CD14-positive monocyte (primary cell): ENCODE data around the gene C4B. TPM values are rescaled to one million over a fixed set of nuclear protein-coding genes. Genes with fewer than 3 reads are reported as not detected.

Experiments used
- DNase-seq, 3 donors: peaks; one replicate each; pipeline ENCODE4 v3.0.0-alpha.2; 2011 to 2022
- H2AFZ ChIP-seq: 2 replicates; pipeline ENCODE4 v1.6.0; 2012; ENCODE audit warnings: mild to moderate bottlenecking, low read depth, low read length, inconsistent platforms; ENCODE audit not compliant: insufficient read depth, poor library complexity, severe bottlenecking
- H3K27ac ChIP-seq, 2 donors: 1 replicate in 1 of 2; 2 replicates in 1 of 2; pipeline ENCODE4 v1.5.1; 2012 to 2013; ENCODE audit warnings: low read length in 2 of 2, control low read depth in 1 of 2, inconsistent platforms in 1 of 2, low read depth in 1 of 2, mild to moderate bottlenecking in 1 of 2
- H3K27me3 ChIP-seq, 2 donors: one replicate each; pipeline versions ENCODE4 v1.6.0 to v1.6.1; 2011 to 2013; ENCODE audit warnings: low read length in 2 of 2; ENCODE audit not compliant: control insufficient read depth in 2 of 2, insufficient read depth in 2 of 2
- H3K36me3 ChIP-seq, 2 donors: replicated peaks in 1 of 2; 1 replicate in 1 of 2; 2 replicates in 1 of 2; pipeline versions ENCODE4 v1.5.1 to v1.6.1; 2012 to 2013; ENCODE audit warnings: low read length in 2 of 2, control low read depth in 1 of 2, inconsistent platforms in 1 of 2, mild to moderate bottlenecking in 1 of 2; ENCODE audit not compliant: insufficient read depth in 2 of 2, control insufficient read depth in 1 of 2
- H3K4me1 ChIP-seq, 2 donors: 1 replicate in 1 of 2; 2 replicates in 1 of 2; pipeline versions ENCODE4 v1.5.1 to v1.6.1; 2012 to 2013; ENCODE audit warnings: low read length in 2 of 2, control low read depth in 1 of 2, inconsistent platforms in 1 of 2, mild to moderate bottlenecking in 1 of 2, moderate library complexity in 1 of 2; ENCODE audit not compliant: insufficient read depth in 2 of 2, control insufficient read depth in 1 of 2
- H3K4me2 ChIP-seq: replicated peaks from 2 replicates; pipeline ENCODE3; 2012; ENCODE audit warnings: low read length, moderate library complexity, mild to moderate bottlenecking; ENCODE audit not compliant: poor library complexity, severe bottlenecking; ENCODE audit errors: extremely low read depth
- H3K4me3 ChIP-seq, 3 experiments: fragments of 200-600 bp in 1 of 3; sonication (generic) in 1 of 3; replicated peaks in 1 of 3; 1 replicate in 2 of 3; 2 replicates in 1 of 3; pipeline ENCODE4 v1.5.1; 2011 to 2013; ENCODE audit warnings: low read length in 3 of 3, mild to moderate bottlenecking in 3 of 3, control low read depth in 2 of 3, low read depth in 2 of 3, inconsistent platforms in 1 of 3, moderate library complexity in 1 of 3
- H3K79me2 ChIP-seq: 2 replicates; pipeline ENCODE4 v1.6.0; 2012; ENCODE audit warnings: mild to moderate bottlenecking, control low read depth, inconsistent platforms, low read length, moderate library complexity; ENCODE audit not compliant: insufficient read depth
- H3K9ac ChIP-seq: 2 replicates; pipeline ENCODE4 v1.6.0; 2017; ENCODE audit warnings: low read length, mild to moderate bottlenecking; ENCODE audit not compliant: insufficient read depth, poor library complexity, severe bottlenecking
- H3K9me3 ChIP-seq, 2 donors: replicated peaks in 1 of 2; 1 replicate in 1 of 2; 2 replicates in 1 of 2; pipeline versions ENCODE4 v1.5.1 to v1.6.1; 2012 to 2013; ENCODE audit warnings: low read length in 2 of 2, control low read depth in 1 of 2; ENCODE audit not compliant: control insufficient read depth in 1 of 2, insufficient read depth in 1 of 2
- H4K20me1 ChIP-seq: 2 replicates; pipeline ENCODE4 v1.6.0; 2012; ENCODE audit warnings: mild to moderate bottlenecking, low read length, control low read depth, moderate library complexity; ENCODE audit not compliant: insufficient read depth
- H3K27ac Mint-ChIP-seq, 7 donors: one replicate each; pipeline ENCODE4 v1.8.0; 2020; ENCODE audit warnings: mild to moderate bottlenecking in 7 of 7, mixed read lengths in 7 of 7, moderate library complexity in 6 of 7, inconsistent platforms in 2 of 7
- H3K27me3 Mint-ChIP-seq, 3 donors: one replicate each; pipeline ENCODE4 v1.8.0; 2021 to 2022; ENCODE audit warnings: low read depth in 3 of 3, mild to moderate bottlenecking in 3 of 3, mixed read lengths in 3 of 3, moderate library complexity in 3 of 3, inconsistent platforms in 1 of 3
- H3K36me3 Mint-ChIP-seq, 2 donors: one replicate each; pipeline ENCODE4 v1.8.0; 2020; ENCODE audit warnings: mixed read lengths in 2 of 2, inconsistent platforms in 1 of 2, mild to moderate bottlenecking in 1 of 2
- H3K4me1 Mint-ChIP-seq: one replicate; pipeline ENCODE4 v1.8.0; 2020; ENCODE audit warnings: mild to moderate bottlenecking, mixed read lengths
- H3K4me3 Mint-ChIP-seq, 2 donors: one replicate each; pipeline ENCODE4 v1.8.0; 2020; ENCODE audit warnings: mild to moderate bottlenecking in 2 of 2, mixed read lengths in 2 of 2, moderate library complexity in 1 of 2
- H3K9me3 Mint-ChIP-seq, 7 donors: one replicate each; pipeline ENCODE4 v1.8.0; 2020 to 2022; ENCODE audit warnings: mixed read lengths in 7 of 7, mild to moderate bottlenecking in 6 of 7, moderate library complexity in 6 of 7, inconsistent platforms in 2 of 7
- CTCF ChIP-seq: fragments of 200-600 bp; IDR thresholded peaks from one replicate; pipeline ENCODE4 v1.8.0; 2022; ENCODE audit warnings: antibody characterized with exemption, mild to moderate bottlenecking
- WGBS: methylation state at CpG from one replicate; pipeline ENCODE4 v1.1.5; 2013; ENCODE audit warnings: missing lambda C conversion rate; ENCODE audit not compliant: insufficient coverage; 5-methylcytosine and 5-hydroxymethylcytosine counted together
- intact Hi-C, 2 donors: fragments of 100-400 bp; cut with micrococcal nuclease; formaldehyde crosslinking; loops; one replicate each; pipeline versions ENCODE4 v1.15.0 to v1.15.1; 2023
- polyA plus RNA-seq, 3 donors: library from polyadenylated mRNA; depleted of rRNA in 1 of 3; unstranded in 2 of 3; stranded (reverse) in 1 of 3; fragments of 300-500 nt in 2 of 3; fragments of >200 nt in 1 of 3; fragmentation: Illumina TruSeq in 2 of 3; gene quantifications; 1 replicate in 2 of 3; 2 replicates in 1 of 3; pipeline ENCODE4 v1.2.3, GENCODE V29; 2012 to 2021

Gene C4B
- polyA plus RNA-seq, 3 donors, result 0.18 to 11.6 TPM; not detected in 1

- Mint-ChIP-seq H3K27me3 (peaks cover 5 to 10% (median 7%) of the 10 kb centered on the region in 3 donors), H3K36me3 (no peaks in the 10 kb centered on the region), H3K27ac (no peak overlapping the region), H3K4me1 (no peaks in the 10 kb centered on the region), H3K4me3 (no peak overlapping the region), H3K9me3 (no peaks in the 10 kb centered on the region)
- DNase-seq, result no peak
- Histone ChIP-seq H3K4me1 (no peaks in the 10 kb centered on the region), H4K20me1 (no peaks in the 10 kb centered on the region), H3K36me3 (no peaks in the 10 kb centered on the region), H3K4me3 (no peak overlapping the region), H3K4me2 (no peak overlapping the region), H2AFZ (no peak overlapping the region), H3K27ac (no peak overlapping the region), H3K27me3 (no peaks in the 10 kb centered on the region), H3K9ac (no peak overlapping the region), H3K79me2 (no peaks in the 10 kb centered on the region), H3K9me3 (no peaks in the 10 kb centered on the region)
- 100% methylated on average over 2 of the region's 7 CpGs for WGBS
- intact Hi-C loops, result no loop called here
- no peak for TF ChIP-seq CTCF
Measured at GRCh38 chr6:32056254-32056653, 41.7 kb downstream of the C4B start.

- Histone ChIP-seq H3K4me1 (no peaks in the 10 kb centered on the region), H3K36me3 (no peaks in the 10 kb centered on the region), H3K79me2 (no peaks in the 10 kb centered on the region), H3K9me3 (no peaks in the 10 kb centered on the region), H3K9ac (no peak overlapping the region), H3K27ac (no peak overlapping the region), H3K27me3 (no peaks in the 10 kb centered on the region), H2AFZ (no peak overlapping the region), H4K20me1 (no peaks in the 10 kb centered on the region), H3K4me2 (no peak overlapping the region), H3K4me3 (no peak overlapping the region)
- Mint-ChIP-seq H3K4me3 (no peak overlapping the region), H3K27me3 (peaks cover 7 to 10% (median 7%) of the 10 kb centered on the region in 3 donors), H3K4me1 (no peaks in the 10 kb centered on the region), H3K36me3 (no peaks in the 10 kb centered on the region), H3K27ac (no peak overlapping the region), H3K9me3 (no peaks in the 10 kb centered on the region)
- DNase-seq, result no peak
- no peak for TF ChIP-seq CTCF
- intact Hi-C loops, result no loop called here
- 93% methylated on average over 17 of the region's 17 CpGs for WGBS
Measured at GRCh38 chr6:32057966-32058365, 43.4 kb downstream of the C4B start.
